Measurements from ENCODE around the gene RARS2.

DNA sequence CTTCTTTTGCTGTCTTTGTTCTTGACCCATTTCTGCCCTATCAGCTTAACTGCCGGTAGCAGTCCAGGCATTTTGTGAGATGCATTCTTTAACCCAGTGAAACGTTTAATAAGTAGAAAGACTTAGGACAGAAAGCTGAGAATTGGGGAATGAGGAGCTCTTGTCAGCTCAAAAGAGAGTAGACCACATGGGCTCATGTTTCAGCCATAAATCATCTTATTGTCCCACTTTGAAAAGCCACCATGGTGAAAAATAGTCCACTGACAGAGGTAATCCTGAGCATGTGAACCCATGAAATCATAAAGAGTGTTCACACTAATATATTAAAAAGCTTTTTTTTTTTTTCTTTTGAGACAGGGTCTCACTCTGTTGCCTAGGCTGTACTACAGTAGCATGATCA is 16.4 kb upstream of the RARS2 start:
- TF ChIP-seq ZNF302 (tag by site-specific recombination; IDR thresholded peaks at IDR 0.05; ENCODE audit: low read depth) = no peak
- TF ChIP-seq, protein P1, sequence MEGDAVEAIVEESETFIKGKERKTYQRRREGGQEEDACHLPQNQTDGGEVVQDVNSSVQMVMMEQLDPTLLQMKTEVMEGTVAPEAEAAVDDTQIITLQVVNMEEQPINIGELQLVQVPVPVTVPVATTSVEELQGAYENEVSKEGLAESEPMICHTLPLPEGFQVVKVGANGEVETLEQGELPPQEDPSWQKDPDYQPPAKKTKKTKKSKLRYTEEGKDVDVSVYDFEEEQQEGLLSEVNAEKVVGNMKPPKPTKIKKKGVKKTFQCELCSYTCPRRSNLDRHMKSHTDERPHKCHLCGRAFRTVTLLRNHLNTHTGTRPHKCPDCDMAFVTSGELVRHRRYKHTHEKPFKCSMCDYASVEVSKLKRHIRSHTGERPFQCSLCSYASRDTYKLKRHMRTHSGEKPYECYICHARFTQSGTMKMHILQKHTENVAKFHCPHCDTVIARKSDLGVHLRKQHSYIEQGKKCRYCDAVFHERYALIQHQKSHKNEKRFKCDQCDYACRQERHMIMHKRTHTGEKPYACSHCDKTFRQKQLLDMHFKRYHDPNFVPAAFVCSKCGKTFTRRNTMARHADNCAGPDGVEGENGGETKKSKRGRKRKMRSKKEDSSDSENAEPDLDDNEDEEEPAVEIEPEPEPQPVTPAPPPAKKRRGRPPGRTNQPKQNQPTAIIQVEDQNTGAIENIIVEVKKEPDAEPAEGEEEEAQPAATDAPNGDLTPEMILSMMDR (tag by site-specific recombination; IDR thresholded peaks at IDR 0.05) = no peak
- TF ChIP-seq ZNF621 (tag by site-specific recombination; IDR thresholded peaks at IDR 0.05) = no peak
- TF ChIP-seq, protein P2, sequence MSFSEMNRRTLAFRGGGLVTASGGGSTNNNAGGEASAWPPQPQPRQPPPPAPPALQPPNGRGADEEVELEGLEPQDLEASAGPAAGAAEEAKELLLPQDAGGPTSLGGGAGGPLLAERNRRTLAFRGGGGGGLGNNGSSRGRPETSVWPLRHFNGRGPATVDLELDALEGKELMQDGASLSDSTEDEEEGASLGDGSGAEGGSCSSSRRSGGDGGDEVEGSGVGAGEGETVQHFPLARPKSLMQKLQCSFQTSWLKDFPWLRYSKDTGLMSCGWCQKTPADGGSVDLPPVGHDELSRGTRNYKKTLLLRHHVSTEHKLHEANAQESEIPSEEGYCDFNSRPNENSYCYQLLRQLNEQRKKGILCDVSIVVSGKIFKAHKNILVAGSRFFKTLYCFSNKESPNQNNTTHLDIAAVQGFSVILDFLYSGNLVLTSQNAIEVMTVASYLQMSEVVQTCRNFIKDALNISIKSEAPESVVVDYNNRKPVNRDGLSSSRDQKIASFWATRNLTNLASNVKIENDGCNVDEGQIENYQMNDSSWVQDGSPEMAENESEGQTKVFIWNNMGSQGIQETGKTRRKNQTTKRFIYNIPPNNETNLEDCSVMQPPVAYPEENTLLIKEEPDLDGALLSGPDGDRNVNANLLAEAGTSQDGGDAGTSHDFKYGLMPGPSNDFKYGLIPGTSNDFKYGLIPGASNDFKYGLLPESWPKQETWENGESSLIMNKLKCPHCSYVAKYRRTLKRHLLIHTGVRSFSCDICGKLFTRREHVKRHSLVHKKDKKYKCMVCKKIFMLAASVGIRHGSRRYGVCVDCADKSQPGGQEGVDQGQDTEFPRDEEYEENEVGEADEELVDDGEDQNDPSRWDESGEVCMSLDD (tag by site-specific recombination; IDR thresholded peaks at IDR 0.05) = no peak
- TF ChIP-seq, protein P3, sequence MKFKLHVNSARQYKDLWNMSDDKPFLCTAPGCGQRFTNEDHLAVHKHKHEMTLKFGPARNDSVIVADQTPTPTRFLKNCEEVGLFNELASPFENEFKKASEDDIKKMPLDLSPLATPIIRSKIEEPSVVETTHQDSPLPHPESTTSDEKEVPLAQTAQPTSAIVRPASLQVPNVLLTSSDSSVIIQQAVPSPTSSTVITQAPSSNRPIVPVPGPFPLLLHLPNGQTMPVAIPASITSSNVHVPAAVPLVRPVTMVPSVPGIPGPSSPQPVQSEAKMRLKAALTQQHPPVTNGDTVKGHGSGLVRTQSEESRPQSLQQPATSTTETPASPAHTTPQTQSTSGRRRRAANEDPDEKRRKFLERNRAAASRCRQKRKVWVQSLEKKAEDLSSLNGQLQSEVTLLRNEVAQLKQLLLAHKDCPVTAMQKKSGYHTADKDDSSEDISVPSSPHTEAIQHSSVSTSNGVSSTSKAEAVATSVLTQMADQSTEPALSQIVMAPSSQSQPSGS (tag by site-specific recombination; IDR thresholded peaks at IDR 0.05; ENCODE audit: low read depth) = no peak
- TF ChIP-seq, protein P4, sequence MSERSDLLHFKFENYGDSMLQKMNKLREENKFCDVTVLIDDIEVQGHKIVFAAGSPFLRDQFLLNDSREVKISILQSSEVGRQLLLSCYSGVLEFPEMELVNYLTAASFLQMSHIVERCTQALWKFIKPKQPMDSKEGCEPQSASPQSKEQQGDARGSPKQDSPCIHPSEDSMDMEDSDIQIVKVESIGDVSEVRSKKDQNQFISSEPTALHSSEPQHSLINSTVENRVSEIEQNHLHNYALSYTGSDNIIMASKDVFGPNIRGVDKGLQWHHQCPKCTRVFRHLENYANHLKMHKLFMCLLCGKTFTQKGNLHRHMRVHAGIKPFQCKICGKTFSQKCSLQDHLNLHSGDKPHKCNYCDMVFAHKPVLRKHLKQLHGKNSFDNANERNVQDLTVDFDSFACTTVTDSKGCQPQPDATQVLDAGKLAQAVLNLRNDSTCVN (tag by site-specific recombination; optimal IDR thresholded peaks at IDR 0.05) = no peak
- TF ChIP-seq ZNF324 (tag by site-specific recombination; IDR thresholded peaks at IDR 0.05) = no peak
- TF ChIP-seq SALL2 (tag by site-specific recombination; IDR thresholded peaks at IDR 0.05; ENCODE audit: borderline replicate concordance) = no peak
- TF ChIP-seq, protein P5, sequence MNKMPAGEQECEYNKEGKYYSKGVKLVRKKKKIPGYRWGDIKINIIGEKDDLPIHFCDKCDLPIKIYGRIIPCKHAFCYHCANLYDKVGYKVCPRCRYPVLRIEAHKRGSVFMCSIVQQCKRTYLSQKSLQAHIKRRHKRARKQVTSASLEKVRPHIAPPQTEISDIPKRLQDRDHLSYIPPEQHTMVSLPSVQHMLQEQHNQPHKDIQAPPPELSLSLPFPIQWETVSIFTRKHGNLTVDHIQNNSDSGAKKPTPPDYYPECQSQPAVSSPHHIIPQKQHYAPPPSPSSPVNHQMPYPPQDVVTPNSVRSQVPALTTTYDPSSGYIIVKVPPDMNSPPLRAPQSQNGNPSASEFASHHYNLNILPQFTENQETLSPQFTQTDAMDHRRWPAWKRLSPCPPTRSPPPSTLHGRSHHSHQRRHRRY (tag by site-specific recombination; IDR thresholded peaks at IDR 0.05) = no peak
- TF ChIP-seq ZFP37 (tag by site-specific recombination; IDR thresholded peaks at IDR 0.05) = no peak
- TF ChIP-seq ZNF140 (tag by site-specific recombination; IDR thresholded peaks at IDR 0.05) = no peak
